ENCODE measurements around the gene TMEM271.

Gene TMEM271

GRCh38 chr4:577499-578450 is 1.7 kb upstream of the TMEM271 start:
- H3K4me1 Mint-ChIP-seq: peaks cover 13% of the 10 kb centered on the region
- no peak overlapping the region for H3K4me3 Mint-ChIP-seq
- DNase-seq (peak; percentile 41), ATAC-seq (peak; percentile 48)
- H3K36me3 Mint-ChIP-seq (ENCODE audit: low read depth): no peaks in the 10 kb centered on the region
- H3K27me3 Mint-ChIP-seq: peaks cover 66% of the 10 kb centered on the region
- H3K27ac Mint-ChIP-seq: no peak overlapping the region
- no peaks in the 10 kb centered on the region for H3K9me3 Mint-ChIP-seq

- Mint-ChIP-seq H3K4me1 (peaks cover 13% of the 10 kb centered on the region), H3K27me3 (peaks cover 67% of the 10 kb centered on the region), H3K9me3 (no peaks in the 10 kb centered on the region), H3K27ac (no peak overlapping the region), H3K36me3 (ENCODE audit: low read depth) (no peaks in the 10 kb centered on the region), H3K4me3 (peak overlapping the region; percentile 50)
- no peak for DNase-seq
- ATAC-seq: peak; percentile 15
Measured at GRCh38 chr4:576991-577498, 950 bp upstream of the TMEM271 start.

GRCh38 chr4:575281-576141 is 584 bp downstream of the TMEM271 start:
- Mint-ChIP-seq H3K4me1 (peaks cover 13% of the 10 kb centered on the region), H3K4me3 (no peak overlapping the region), H3K36me3 (ENCODE audit: low read depth) (no peaks in the 10 kb centered on the region), H3K27me3 (peaks cover 71% of the 10 kb centered on the region), H3K27ac (no peak overlapping the region), H3K9me3 (no peaks in the 10 kb centered on the region)
- peak; percentile 20 for DNase-seq
- ATAC-seq: no peak

GRCh38 chr4:574346-575161 is 1.5 kb downstream of the TMEM271 start:
- DNase-seq (no peak), ATAC-seq (no peak)
- Mint-ChIP-seq H3K9me3 (no peaks in the 10 kb centered on the region), H3K4me1 (peaks cover 13% of the 10 kb centered on the region), H3K36me3 (ENCODE audit: low read depth) (no peaks in the 10 kb centered on the region), H3K4me3 (no peak overlapping the region), H3K27ac (no peak overlapping the region), H3K27me3 (peaks cover 65% of the 10 kb centered on the region)

- Mint-ChIP-seq H3K4me1 (peaks cover 13% of the 10 kb centered on the region), H3K4me3 (no peak overlapping the region), H3K36me3 (ENCODE audit: low read depth) (no peaks in the 10 kb centered on the region), H3K27ac (no peak overlapping the region), H3K9me3 (no peaks in the 10 kb centered on the region), H3K27me3 (peaks cover 57% of the 10 kb centered on the region)
- ATAC-seq (no peak), DNase-seq (no peak)
Measured at GRCh38 chr4:573122-573892, 2.8 kb downstream of the TMEM271 start.

GRCh38 chr4:572594-572993 is 3.5 kb downstream of the TMEM271 start:
- Mint-ChIP-seq H3K27ac (no peak overlapping the region), H3K4me1 (peaks cover 8% of the 10 kb centered on the region), H3K27me3 (peaks cover 52% of the 10 kb centered on the region), H3K36me3 (ENCODE audit: low read depth) (no peaks in the 10 kb centered on the region), H3K4me3 (no peak overlapping the region), H3K9me3 (no peaks in the 10 kb centered on the region)
- DNase-seq: no peak
- ATAC-seq: no peak

GRCh38 chr4:571838-572572 is 4.1 kb downstream of the TMEM271 start:
- peaks cover 5% of the 10 kb centered on the region for H3K4me1 Mint-ChIP-seq
- no peaks in the 10 kb centered on the region for H3K36me3 Mint-ChIP-seq (ENCODE audit: low read depth)
- DNase-seq: no peak
- H3K9me3 Mint-ChIP-seq: no peaks in the 10 kb centered on the region
- no peak overlapping the region for H3K27ac Mint-ChIP-seq
- no peak for ATAC-seq
- peaks cover 49% of the 10 kb centered on the region for H3K27me3 Mint-ChIP-seq
- H3K4me3 Mint-ChIP-seq: no peak overlapping the region

- no peak overlapping the region for H3K4me3 Mint-ChIP-seq
- H3K4me1 Mint-ChIP-seq: peaks cover 3% of the 10 kb centered on the region
- H3K36me3 Mint-ChIP-seq (ENCODE audit: low read depth): no peaks in the 10 kb centered on the region
- H3K27me3 Mint-ChIP-seq: peaks cover 44% of the 10 kb centered on the region
- ATAC-seq (no peak), DNase-seq (no peak)
- H3K9me3 Mint-ChIP-seq: no peaks in the 10 kb centered on the region
- H3K27ac Mint-ChIP-seq: no peak overlapping the region
Measured at GRCh38 chr4:570754-571153, 5.3 kb downstream of the TMEM271 start.

GRCh38 chr4:569958-570667 is 6.0 kb downstream of the TMEM271 start:
- H3K9me3 Mint-ChIP-seq: no peaks in the 10 kb centered on the region
- ATAC-seq (no peak), DNase-seq (no peak)
- no peak overlapping the region for H3K4me3 Mint-ChIP-seq
- H3K4me1 Mint-ChIP-seq: peaks cover 3% of the 10 kb centered on the region
- H3K36me3 Mint-ChIP-seq (ENCODE audit: low read depth): no peaks in the 10 kb centered on the region
- H3K27me3 Mint-ChIP-seq: peaks cover 43% of the 10 kb centered on the region
- H3K27ac Mint-ChIP-seq: no peak overlapping the region

- Mint-ChIP-seq H3K36me3 (ENCODE audit: low read depth) (no peaks in the 10 kb centered on the region), H3K4me1 (no peaks in the 10 kb centered on the region), H3K27ac (no peak overlapping the region), H3K27me3 (peaks cover 37% of the 10 kb centered on the region), H3K9me3 (no peaks in the 10 kb centered on the region), H3K4me3 (no peak overlapping the region)
- ATAC-seq (no peak), DNase-seq (no peak)
Measured at GRCh38 chr4:568962-569361, 7.1 kb downstream of the TMEM271 start.

GRCh38 chr4:568351-568652 is 7.8 kb downstream of the TMEM271 start:
- Mint-ChIP-seq H3K4me1 (no peaks in the 10 kb centered on the region), H3K36me3 (ENCODE audit: low read depth) (no peaks in the 10 kb centered on the region), H3K4me3 (no peak overlapping the region), H3K27me3 (peaks cover 31% of the 10 kb centered on the region), H3K27ac (no peak overlapping the region), H3K9me3 (no peaks in the 10 kb centered on the region)
- ATAC-seq (no peak), DNase-seq (no peak)

- no peak for ATAC-seq
- H3K27me3 Mint-ChIP-seq: peaks cover 26% of the 10 kb centered on the region
- no peaks in the 10 kb centered on the region for H3K4me1 Mint-ChIP-seq
- H3K27ac Mint-ChIP-seq: no peak overlapping the region
- no peak for DNase-seq
- no peaks in the 10 kb centered on the region for H3K9me3 Mint-ChIP-seq
- H3K4me3 Mint-ChIP-seq: no peak overlapping the region
- H3K36me3 Mint-ChIP-seq (ENCODE audit: low read depth): no peaks in the 10 kb centered on the region
Measured at GRCh38 chr4:567457-568350, 8.4 kb downstream of the TMEM271 start.

Data from activated naive CD8-positive, alpha-beta T cell treated with anti-CD3 and anti-CD28 coated beads, Interleukin-2, amount 50 U/mL, for 24 hours (primary cell).